Osteoblast (primary cell): ENCODE measurements around the gene ARL15. TPM values are rescaled to one million over a fixed set of nuclear protein-coding genes. Genes with fewer than 3 reads are reported as not detected.

ENCODE experiments used
- DNase-seq: peaks from one replicate; pipeline ENCODE4 v3.0.0; 2011; ENCODE audit warnings: low spot score, mixed read lengths; ENCODE audit not compliant: insufficient read length; ENCODE audit errors: missing footprints
- H2AFZ ChIP-seq: 2 replicates; pipeline ENCODE4 v1.6.0; 2011; ENCODE audit warnings: mild to moderate bottlenecking, low read length
- H3K27ac ChIP-seq: 2 replicates; pipeline ENCODE4 v1.5.1; 2011; ENCODE audit warnings: mild to moderate bottlenecking, low read depth, low read length, moderate library complexity
- H3K27me3 ChIP-seq: 2 replicates; pipeline ENCODE4 v1.6.0; 2012; ENCODE audit warnings: mild to moderate bottlenecking, control low read depth, inconsistent platforms, low read length, moderate library complexity; ENCODE audit not compliant: insufficient read depth
- H3K36me3 ChIP-seq: 2 replicates; pipeline ENCODE4 v1.5.1; 2011; ENCODE audit warnings: mild to moderate bottlenecking, low read length, control low read depth, moderate library complexity; ENCODE audit not compliant: insufficient read depth
- H3K4me1 ChIP-seq: 2 replicates; pipeline ENCODE4 v1.5.1; 2011; ENCODE audit warnings: mild to moderate bottlenecking, low read length, control low read depth, moderate library complexity; ENCODE audit not compliant: insufficient read depth
- H3K4me2 ChIP-seq: 2 replicates; pipeline ENCODE4 v1.6.0; 2011; ENCODE audit warnings: mild to moderate bottlenecking, low read length; ENCODE audit not compliant: insufficient read depth
- H3K4me3 ChIP-seq: fragments of 200-600 bp; sonication (generic); 3 replicates; pipeline ENCODE4 v1.5.1; 2012; ENCODE audit warnings: mild to moderate bottlenecking, low read length, inconsistent platforms; ENCODE audit not compliant: insufficient read depth
- H3K79me2 ChIP-seq: 2 replicates; pipeline ENCODE4 v1.6.0; 2012; ENCODE audit warnings: mild to moderate bottlenecking, low read length, control low read depth, inconsistent platforms; ENCODE audit not compliant: insufficient read depth
- H3K9me3 ChIP-seq: 2 replicates; pipeline ENCODE4 v1.5.1; 2011; ENCODE audit warnings: low read depth, low read length, control low read depth
- H4K20me1 ChIP-seq: 2 replicates; pipeline ENCODE4 v1.6.0; 2012; ENCODE audit warnings: mild to moderate bottlenecking, low read length, control low read depth; ENCODE audit not compliant: insufficient read depth
- CTCF ChIP-seq: IDR thresholded peaks from 2 replicates; pipeline ENCODE4 v1.5.1; 2011; ENCODE audit warnings: mild to moderate bottlenecking, low read depth, low read length, moderate library complexity; ENCODE audit errors: extremely low read depth
- total RNA-seq: library from RNA; depleted of rRNA; stranded (reverse); fragments of >200 nt; gene quantifications from 2 replicates; pipeline ENCODE4 v1.2.3, GENCODE V29; 2012

The ARL15 gene
- total RNA-seq, 1 donor: 25.3 TPM

GRCh38 chr5:54347221-54347865, 37.0 kb upstream of the ARL15 start:
- no peak for TF ChIP-seq CTCF
- H3K79me2 ChIP-seq: no peaks in the 10 kb centered on the region
- H3K27ac ChIP-seq: no peak overlapping the region
- no peaks in the 10 kb centered on the region for H3K36me3 ChIP-seq
- H3K27me3 ChIP-seq: no peaks in the 10 kb centered on the region
- H3K4me1 ChIP-seq: no peaks in the 10 kb centered on the region
- no peak for DNase-seq
- peaks cover 1% of the 10 kb centered on the region for H3K9me3 ChIP-seq
- no peak overlapping the region for H3K4me3 ChIP-seq
- no peak overlapping the region for H2AFZ ChIP-seq
- H4K20me1 ChIP-seq: no peaks in the 10 kb centered on the region
- H3K4me2 ChIP-seq: no peak overlapping the region

GRCh38 chr5:54344653-54345052, 34.3 kb upstream of the ARL15 start:
- H3K79me2 ChIP-seq: no peaks in the 10 kb centered on the region
- TF ChIP-seq CTCF: no peak
- no peaks in the 10 kb centered on the region for H3K36me3 ChIP-seq
- no peak overlapping the region for H3K27ac ChIP-seq
- no peak overlapping the region for H3K4me3 ChIP-seq
- no peaks in the 10 kb centered on the region for H3K27me3 ChIP-seq
- H3K4me2 ChIP-seq: no peak overlapping the region
- H3K4me1 ChIP-seq: no peaks in the 10 kb centered on the region
- H4K20me1 ChIP-seq: no peaks in the 10 kb centered on the region
- DNase-seq: no peak
- H2AFZ ChIP-seq: no peak overlapping the region
- peaks cover 1% of the 10 kb centered on the region for H3K9me3 ChIP-seq

GRCh38 chr5:54341971-54342370, 31.6 kb upstream of the ARL15 start:
- Histone ChIP-seq H3K9me3 (no peaks in the 10 kb centered on the region), H3K36me3 (no peaks in the 10 kb centered on the region), H2AFZ (no peak overlapping the region), H3K4me3 (no peak overlapping the region), H3K4me2 (no peak overlapping the region), H3K79me2 (no peaks in the 10 kb centered on the region), H3K27ac (no peak overlapping the region), H4K20me1 (no peaks in the 10 kb centered on the region), H3K4me1 (no peaks in the 10 kb centered on the region), H3K27me3 (no peaks in the 10 kb centered on the region)
- no peak for DNase-seq
- TF ChIP-seq CTCF: no peak

GRCh38 chr5:54337523-54337922, 27.1 kb upstream of the ARL15 start:
- no peak overlapping the region for H3K4me2 ChIP-seq
- no peak for DNase-seq
- H3K9me3 ChIP-seq: no peaks in the 10 kb centered on the region
- no peaks in the 10 kb centered on the region for H3K27me3 ChIP-seq
- no peaks in the 10 kb centered on the region for H3K79me2 ChIP-seq
- H4K20me1 ChIP-seq: no peaks in the 10 kb centered on the region
- H3K27ac ChIP-seq: no peak overlapping the region
- H3K4me3 ChIP-seq: no peak overlapping the region
- H2AFZ ChIP-seq: no peak overlapping the region
- H3K36me3 ChIP-seq: no peaks in the 10 kb centered on the region
- no peaks in the 10 kb centered on the region for H3K4me1 ChIP-seq
- no peak for TF ChIP-seq CTCF
